ENCODE data around the gene KANSL1. TPM values are rescaled to one million over a fixed set of nuclear protein-coding genes. Genes with fewer than 3 reads are reported as not detected.
"Not testable (repeated sequence)": the region's sequence is repeated elsewhere in the genome, so short reads cannot be mapped to it uniquely, and the experiment has no call there.

The KANSL1 gene
- total and polyA plus RNA-seq, 8 donors = 65.9 to 129 (median 79.0) TPM

DNA sequence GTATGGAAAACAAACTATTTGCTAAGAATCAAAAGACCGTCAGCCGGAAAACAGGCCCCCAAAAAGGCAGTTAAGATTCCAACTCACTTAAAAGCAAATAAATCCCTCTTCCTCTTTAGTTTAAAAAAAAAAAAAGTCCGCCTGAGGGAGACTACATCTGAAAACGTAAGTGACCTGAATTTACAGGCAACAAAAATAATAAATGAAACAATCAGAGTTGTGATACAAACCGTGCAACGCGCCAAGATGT is 1.1 kb downstream of the KANSL1 start:
- ATAC-seq (no peak), DNase-seq (no peak)
- peak overlapping the region; percentile 87 to 95 for H3K4me3 ChIP-seq
- TF ChIP-seq, protein P1, sequence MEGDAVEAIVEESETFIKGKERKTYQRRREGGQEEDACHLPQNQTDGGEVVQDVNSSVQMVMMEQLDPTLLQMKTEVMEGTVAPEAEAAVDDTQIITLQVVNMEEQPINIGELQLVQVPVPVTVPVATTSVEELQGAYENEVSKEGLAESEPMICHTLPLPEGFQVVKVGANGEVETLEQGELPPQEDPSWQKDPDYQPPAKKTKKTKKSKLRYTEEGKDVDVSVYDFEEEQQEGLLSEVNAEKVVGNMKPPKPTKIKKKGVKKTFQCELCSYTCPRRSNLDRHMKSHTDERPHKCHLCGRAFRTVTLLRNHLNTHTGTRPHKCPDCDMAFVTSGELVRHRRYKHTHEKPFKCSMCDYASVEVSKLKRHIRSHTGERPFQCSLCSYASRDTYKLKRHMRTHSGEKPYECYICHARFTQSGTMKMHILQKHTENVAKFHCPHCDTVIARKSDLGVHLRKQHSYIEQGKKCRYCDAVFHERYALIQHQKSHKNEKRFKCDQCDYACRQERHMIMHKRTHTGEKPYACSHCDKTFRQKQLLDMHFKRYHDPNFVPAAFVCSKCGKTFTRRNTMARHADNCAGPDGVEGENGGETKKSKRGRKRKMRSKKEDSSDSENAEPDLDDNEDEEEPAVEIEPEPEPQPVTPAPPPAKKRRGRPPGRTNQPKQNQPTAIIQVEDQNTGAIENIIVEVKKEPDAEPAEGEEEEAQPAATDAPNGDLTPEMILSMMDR (IDR thresholded peaks at IDR 0.05) = no peak
- H3K4me1 ChIP-seq = peaks cover 43 to 60% of the 10 kb centered on the region in 2 donors
- H3K9me3 ChIP-seq = no peaks in the 10 kb centered on the region
- no peaks in the 10 kb centered on the region for H3K27me3 ChIP-seq
- H3K36me3 ChIP-seq = no peaks in the 10 kb centered on the region
- intact Hi-C loops (cut with DNase I) = no loop called here
- H3K27ac ChIP-seq = peak overlapping the region; percentile 100

DNA sequence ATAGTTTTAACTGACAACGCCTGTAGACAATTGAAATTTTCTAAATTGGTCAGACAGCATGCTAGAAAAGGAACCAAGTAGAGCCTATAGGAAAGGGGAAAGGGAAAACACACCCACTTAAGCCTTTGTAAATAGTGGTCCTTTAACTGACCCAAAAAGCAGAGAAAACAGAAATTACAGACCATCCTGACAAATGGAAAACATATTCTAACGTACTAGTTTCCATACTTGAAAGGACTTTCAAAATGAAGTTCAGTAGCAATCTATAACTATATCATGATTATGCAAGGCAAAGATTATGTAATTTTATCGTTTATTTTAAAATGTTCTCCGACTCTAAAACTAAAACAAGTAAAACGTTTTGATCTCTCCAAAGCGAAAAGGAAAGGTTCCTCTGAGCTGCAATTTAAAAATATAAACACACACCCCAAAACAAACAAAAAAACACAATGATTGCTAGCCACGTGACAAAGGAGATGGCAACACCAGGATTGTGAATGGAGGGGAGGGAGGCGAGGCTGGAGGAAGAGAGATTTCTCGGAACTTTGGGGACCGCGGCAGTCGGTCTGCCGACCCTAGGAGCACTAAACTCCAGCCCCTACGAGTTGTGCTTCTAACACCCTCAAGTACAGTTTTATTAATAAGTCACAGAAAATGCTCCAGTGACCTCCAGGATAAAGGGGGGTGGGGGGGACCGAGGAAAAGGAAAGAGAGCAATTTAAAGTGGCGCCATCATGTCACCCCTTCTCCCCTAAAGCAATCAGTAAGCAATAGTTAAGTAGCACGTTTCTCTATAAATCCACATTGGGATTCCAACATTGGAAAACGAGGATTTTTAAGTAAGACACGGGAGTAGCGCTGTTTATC is 1.7 kb downstream of the KANSL1 start:
- Histone ChIP-seq H3K9me3 (no peaks in the 10 kb centered on the region), H3K4me1 (peaks cover 48 to 66% of the 10 kb centered on the region in 2 donors), H3K27ac (peak overlapping the region; percentile 100), H3K36me3 (no peaks in the 10 kb centered on the region), H3K4me3 (peak overlapping the region; percentile 87 to 95), H3K27me3 (no peaks in the 10 kb centered on the region)
- DNase-seq (peak in 2 of 4 donors; percentile 62 to 76), ATAC-seq (no peak)
- intact Hi-C loops (cut with DNase I) = no loop called here
- TF ChIP-seq, protein P1 (IDR thresholded peaks at IDR 0.05) = no peak

DNA sequence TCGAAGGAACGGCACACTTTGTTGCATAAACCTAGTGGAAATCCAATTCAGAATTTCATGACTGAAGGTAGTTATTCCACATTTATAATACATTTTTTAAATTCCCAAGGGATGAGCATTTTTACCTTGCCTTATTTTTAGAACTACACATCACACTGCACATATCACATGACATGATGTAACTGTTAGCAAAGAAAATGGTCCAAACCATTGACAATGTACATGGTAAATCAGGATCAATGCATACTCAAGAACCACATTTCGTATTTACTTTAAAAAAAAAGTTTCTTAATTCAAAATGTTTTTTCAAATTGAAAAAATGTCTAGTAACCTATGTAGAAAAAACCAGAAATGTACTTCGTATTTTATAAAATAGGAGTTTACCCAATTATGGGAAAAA is 2.5 kb downstream of the KANSL1 start:
- Histone ChIP-seq H3K27me3 (no peaks in the 10 kb centered on the region), H3K9me3 (no peaks in the 10 kb centered on the region), H3K36me3 (no peaks in the 10 kb centered on the region), H3K27ac (peak overlapping the region; percentile 100), H3K4me1 (peaks cover 51 to 73% of the 10 kb centered on the region in 2 donors), H3K4me3 (peak overlapping the region; percentile 87 to 95)
- intact Hi-C loops (cut with DNase I) = no loop called here
- DNase-seq (no peak), ATAC-seq (no peak)
- TF ChIP-seq, protein P1 (IDR thresholded peaks at IDR 0.05) = no peak

DNA sequence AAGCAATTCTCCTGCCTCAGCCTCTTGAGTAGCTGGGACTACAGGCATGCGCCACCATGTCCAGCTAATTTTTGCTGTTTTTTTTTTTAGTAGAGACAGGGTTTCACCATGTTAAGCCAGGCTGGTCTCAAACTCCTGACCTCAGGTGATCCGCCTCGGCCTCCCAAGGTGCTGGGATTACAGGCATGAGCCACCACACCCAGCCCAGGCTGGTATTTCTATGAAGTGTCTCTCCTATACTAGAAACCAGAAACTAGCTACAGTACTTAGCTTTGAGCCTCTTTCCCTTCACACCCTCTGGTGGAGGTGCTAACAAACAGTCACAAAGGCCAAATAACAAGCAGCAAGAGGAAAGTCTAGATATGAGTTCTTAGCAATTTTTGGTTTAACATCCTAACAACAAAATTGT is 6.4 kb downstream of the KANSL1 start:
- H3K4me1 ChIP-seq = peaks cover 43 to 96% of the 10 kb centered on the region in 2 donors
- not testable (repeated sequence) for DNase-seq, H3K27me3 ChIP-seq, H3K4me3 ChIP-seq, H3K36me3 ChIP-seq, H3K27ac ChIP-seq, H3K9me3 ChIP-seq
- peak; percentile 76 for ATAC-seq
- TF ChIP-seq, protein P1 (IDR thresholded peaks at IDR 0.05) = peak in 1 of 2 donors; percentile 31
- intact Hi-C loops (cut with DNase I) = loop anchor here in 1 of 2 donors (10.0 kb wide), 1 partner anchor 142 kb away; no protein-coding TSS in a partner anchor

DNA sequence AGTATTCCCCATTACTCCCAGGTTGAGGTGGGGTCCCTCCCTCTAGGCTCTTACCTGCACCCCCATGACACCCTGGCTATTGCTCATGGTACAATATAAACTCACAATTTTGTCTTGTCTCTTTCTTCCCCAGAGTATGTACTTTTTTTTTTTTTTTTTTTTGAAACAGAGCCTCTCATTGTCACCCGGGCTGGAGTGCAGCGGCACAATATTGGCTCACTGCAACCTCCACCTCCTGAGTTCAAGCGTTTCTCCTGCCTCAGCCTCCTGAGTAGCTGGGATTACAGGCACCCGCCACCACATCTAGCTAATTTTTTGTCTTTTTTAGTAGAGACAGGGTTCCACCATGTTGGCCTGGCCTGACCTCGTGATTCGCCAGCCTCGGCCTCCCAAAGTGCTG is 8.5 kb downstream of the KANSL1 start:
- H3K36me3 ChIP-seq = no peaks in the 10 kb centered on the region
- peaks cover 31 to 100% of the 10 kb centered on the region in 2 donors for H3K4me1 ChIP-seq
- TF ChIP-seq, protein P1 (IDR thresholded peaks at IDR 0.05) = no peak
- ATAC-seq (no peak), DNase-seq (no peak)
- no peak overlapping the region for H3K27ac ChIP-seq
- intact Hi-C loops (cut with DNase I) = loop anchor here in 1 of 2 donors (10.0 kb wide), 1 partner anchor 140 kb away; no protein-coding TSS in a partner anchor
- H3K4me3 ChIP-seq = no peak overlapping the region
- no peaks in the 10 kb centered on the region for H3K9me3 ChIP-seq
- no peaks in the 10 kb centered on the region for H3K27me3 ChIP-seq

DNA sequence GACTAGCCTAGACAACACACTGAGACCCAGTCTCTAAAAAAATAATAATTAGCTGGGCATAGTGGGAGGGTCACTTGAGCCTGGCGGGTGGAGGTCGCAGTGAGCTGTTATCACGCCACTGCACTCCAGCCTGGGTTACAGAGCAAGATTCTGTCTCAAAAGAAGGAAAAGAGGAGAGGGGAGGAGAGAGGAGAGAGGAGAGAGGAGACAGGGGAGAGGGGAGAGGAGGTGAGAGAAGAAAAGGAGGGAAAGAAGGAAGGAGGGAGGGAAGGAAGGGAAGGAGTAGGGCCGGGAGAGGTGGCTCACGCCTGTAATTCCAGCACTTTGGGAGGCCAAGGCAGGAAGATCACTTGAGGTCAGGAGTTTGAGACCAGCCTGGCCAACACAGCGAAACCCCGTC is 9.8 kb downstream of the KANSL1 start:
- H3K4me1 ChIP-seq = peaks cover 35 to 100% of the 10 kb centered on the region in 2 donors
- ATAC-seq, DNase-seq, H3K27me3 ChIP-seq, H3K27ac ChIP-seq, H3K4me3 ChIP-seq, H3K9me3 ChIP-seq, H3K36me3 ChIP-seq: not testable (repeated sequence)
- intact Hi-C loops (cut with DNase I) = loop anchor here in 1 of 2 donors (10.0 kb wide), 1 partner anchor 139 kb away; no protein-coding TSS in a partner anchor
